Measurements from ENCODE around the gene MAB21L2.

MAB21L2 gene

DNA sequence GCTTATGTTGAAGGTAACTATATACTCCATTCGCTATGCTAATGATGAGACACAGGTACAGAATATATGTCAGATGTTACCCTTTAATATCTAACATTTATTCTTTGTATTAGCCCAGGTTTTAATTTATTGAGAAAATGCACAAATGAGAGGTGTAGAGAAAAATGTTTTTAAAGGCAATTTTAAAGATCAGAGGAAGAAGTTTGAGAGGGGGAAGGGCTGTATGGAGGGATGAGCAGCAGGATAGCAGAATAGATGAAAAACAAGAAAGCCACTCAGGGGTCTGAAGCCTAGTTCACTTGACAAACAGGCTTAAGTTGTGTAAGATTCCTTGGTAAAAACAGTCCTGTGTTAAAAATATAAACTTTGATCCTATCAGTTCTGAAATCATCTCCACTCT is 3.7 kb downstream of the MAB21L2 start:
- H3K4me1 ChIP-seq (ENCODE audit: insufficient read depth, low read length, severe bottlenecking), result no peaks in the 10 kb centered on the region
- peaks cover 15% of the 10 kb centered on the region for H3K36me3 ChIP-seq (ENCODE audit: insufficient read depth, low read length)
- no peak overlapping the region for H3K4me2 ChIP-seq (ENCODE audit: low read length)
- H3F3A ChIP-seq (ENCODE audit: insufficient read depth, low read length), result no peaks in the 10 kb centered on the region
- no peak overlapping the region for H3K27ac ChIP-seq (ENCODE audit: low read depth, low read length, poor library complexity, severe bottlenecking)
- no peaks in the 10 kb centered on the region for H4K20me1 ChIP-seq (ENCODE audit: insufficient read depth, low read length)
- no peak for TF ChIP-seq EZH2 (IDR thresholded peaks at IDR 0.05; ENCODE audit: borderline replicate concordance, low read length)
- TF ChIP-seq, protein P1, sequence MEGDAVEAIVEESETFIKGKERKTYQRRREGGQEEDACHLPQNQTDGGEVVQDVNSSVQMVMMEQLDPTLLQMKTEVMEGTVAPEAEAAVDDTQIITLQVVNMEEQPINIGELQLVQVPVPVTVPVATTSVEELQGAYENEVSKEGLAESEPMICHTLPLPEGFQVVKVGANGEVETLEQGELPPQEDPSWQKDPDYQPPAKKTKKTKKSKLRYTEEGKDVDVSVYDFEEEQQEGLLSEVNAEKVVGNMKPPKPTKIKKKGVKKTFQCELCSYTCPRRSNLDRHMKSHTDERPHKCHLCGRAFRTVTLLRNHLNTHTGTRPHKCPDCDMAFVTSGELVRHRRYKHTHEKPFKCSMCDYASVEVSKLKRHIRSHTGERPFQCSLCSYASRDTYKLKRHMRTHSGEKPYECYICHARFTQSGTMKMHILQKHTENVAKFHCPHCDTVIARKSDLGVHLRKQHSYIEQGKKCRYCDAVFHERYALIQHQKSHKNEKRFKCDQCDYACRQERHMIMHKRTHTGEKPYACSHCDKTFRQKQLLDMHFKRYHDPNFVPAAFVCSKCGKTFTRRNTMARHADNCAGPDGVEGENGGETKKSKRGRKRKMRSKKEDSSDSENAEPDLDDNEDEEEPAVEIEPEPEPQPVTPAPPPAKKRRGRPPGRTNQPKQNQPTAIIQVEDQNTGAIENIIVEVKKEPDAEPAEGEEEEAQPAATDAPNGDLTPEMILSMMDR (IDR thresholded peaks at IDR 0.05; ENCODE audit: low read length), result no peak
- no peaks in the 10 kb centered on the region for H3K79me2 ChIP-seq (ENCODE audit: insufficient read depth, low read length)
- no peaks in the 10 kb centered on the region for H3K9me3 ChIP-seq (ENCODE audit: low read length)
- H3K4me3 ChIP-seq (ENCODE audit: low read depth, low read length, poor library complexity, severe bottlenecking), result no peak overlapping the region
- H3K27me3 ChIP-seq (ENCODE audit: insufficient read depth, low read length), result no peaks in the 10 kb centered on the region
- H3K9me2 ChIP-seq (ENCODE audit: low read depth, low read length), result no peaks in the 10 kb centered on the region
- no peak overlapping the region for H3K9ac ChIP-seq (ENCODE audit: low read length)
- no peak overlapping the region for H2AFZ ChIP-seq (ENCODE audit: low read length)

DNA sequence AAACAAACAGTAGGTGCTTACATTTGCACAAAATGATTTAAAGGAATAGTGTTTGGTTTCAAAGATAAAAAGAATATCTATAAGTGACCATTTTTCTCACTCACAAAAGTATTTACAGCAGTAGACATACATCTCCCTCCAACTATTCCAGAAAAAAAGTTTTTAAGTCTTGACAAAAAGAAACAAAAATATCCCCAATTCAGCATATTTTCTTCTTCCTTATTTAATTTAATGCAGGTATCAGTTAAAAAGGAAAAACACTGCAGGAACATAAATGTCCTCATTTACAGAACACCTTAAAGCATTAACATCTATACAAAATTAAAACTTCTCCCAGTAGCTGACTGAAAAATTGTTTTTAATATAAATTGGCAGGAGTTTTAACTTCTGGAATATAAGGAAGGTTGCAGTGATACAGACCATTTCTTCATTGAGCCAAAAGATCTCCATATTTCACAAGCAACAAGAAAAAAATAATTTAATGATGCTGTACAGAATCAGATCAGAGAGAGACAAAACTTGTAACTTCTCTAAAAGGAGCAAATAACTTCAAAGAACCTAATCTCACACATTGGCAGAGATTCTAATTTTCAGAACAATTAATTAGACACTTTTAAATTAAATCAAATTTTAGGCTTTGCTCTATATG is 4.3 kb downstream of the MAB21L2 start:
- Histone ChIP-seq H3K36me3 (ENCODE audit: insufficient read depth, low read length) (peaks cover 15% of the 10 kb centered on the region), H3K4me3 (ENCODE audit: low read depth, low read length, poor library complexity, severe bottlenecking) (no peak overlapping the region), H3K9me3 (ENCODE audit: low read length) (no peaks in the 10 kb centered on the region), H3F3A (ENCODE audit: insufficient read depth, low read length) (no peaks in the 10 kb centered on the region), H2AFZ (ENCODE audit: low read length) (no peak overlapping the region), H3K79me2 (ENCODE audit: insufficient read depth, low read length) (no peaks in the 10 kb centered on the region), H3K27ac (ENCODE audit: low read depth, low read length, poor library complexity, severe bottlenecking) (no peak overlapping the region), H3K4me2 (ENCODE audit: low read length) (no peak overlapping the region), H4K20me1 (ENCODE audit: insufficient read depth, low read length) (no peaks in the 10 kb centered on the region), H3K4me1 (ENCODE audit: insufficient read depth, low read length, severe bottlenecking) (no peaks in the 10 kb centered on the region), H3K27me3 (ENCODE audit: insufficient read depth, low read length) (no peaks in the 10 kb centered on the region), H3K9ac (ENCODE audit: low read length) (no peak overlapping the region), H3K9me2 (ENCODE audit: low read depth, low read length) (no peaks in the 10 kb centered on the region)
- TF ChIP-seq EZH2 (IDR thresholded peaks at IDR 0.05; ENCODE audit: borderline replicate concordance, low read length), result no peak
- TF ChIP-seq, protein P1 (IDR thresholded peaks at IDR 0.05; ENCODE audit: low read length), result no peak

DNA sequence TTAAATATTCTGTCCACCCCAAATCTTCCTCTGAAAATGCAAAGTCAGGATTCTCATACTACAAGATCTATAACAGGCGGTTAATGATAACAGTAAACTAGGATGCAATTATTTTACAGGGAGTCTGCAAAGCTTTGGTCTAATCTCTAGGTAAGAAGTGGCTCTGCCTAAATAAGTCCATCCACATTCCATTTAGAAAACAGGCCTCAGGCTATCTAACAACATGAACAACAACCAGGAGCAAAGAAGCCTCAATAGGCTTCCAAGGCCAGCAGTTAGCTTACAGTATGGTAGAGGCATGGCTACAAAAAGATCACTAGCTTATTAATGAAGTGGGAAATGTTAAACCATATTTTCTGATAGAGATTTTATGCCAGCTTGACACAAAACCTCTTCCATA is 6.4 kb downstream of the MAB21L2 start:
- Histone ChIP-seq H3K36me3 (ENCODE audit: insufficient read depth, low read length) (peaks cover 8% of the 10 kb centered on the region), H3K27me3 (ENCODE audit: insufficient read depth, low read length) (no peaks in the 10 kb centered on the region), H2AFZ (ENCODE audit: low read length) (no peak overlapping the region), H3F3A (ENCODE audit: insufficient read depth, low read length) (no peaks in the 10 kb centered on the region), H3K9me3 (ENCODE audit: low read length) (no peaks in the 10 kb centered on the region), H3K4me3 (ENCODE audit: low read depth, low read length, poor library complexity, severe bottlenecking) (no peak overlapping the region), H3K27ac (ENCODE audit: low read depth, low read length, poor library complexity, severe bottlenecking) (no peak overlapping the region), H3K9me2 (ENCODE audit: low read depth, low read length) (no peaks in the 10 kb centered on the region), H3K4me2 (ENCODE audit: low read length) (no peak overlapping the region), H4K20me1 (ENCODE audit: insufficient read depth, low read length) (no peaks in the 10 kb centered on the region), H3K4me1 (ENCODE audit: insufficient read depth, low read length, severe bottlenecking) (no peaks in the 10 kb centered on the region), H3K79me2 (ENCODE audit: insufficient read depth, low read length) (no peaks in the 10 kb centered on the region), H3K9ac (ENCODE audit: low read length) (no peak overlapping the region)
- TF ChIP-seq, protein P1 (IDR thresholded peaks at IDR 0.05; ENCODE audit: low read length), result no peak
- TF ChIP-seq EZH2 (IDR thresholded peaks at IDR 0.05; ENCODE audit: borderline replicate concordance, low read length), result no peak
